Neutrophil (primary cell): ENCODE measurements around the gene JKAMP.

Experiments used
- H3K27ac ChIP-seq: fragments of 200-600 bp; sonication (generic); 2 replicates; pipeline ENCODE4 v1.5.1; 2016; ENCODE audit warnings: mild to moderate bottlenecking, moderate library complexity
- H3K27me3 ChIP-seq: fragments of 200-600 bp; sonication (generic); 2 replicates; pipeline ENCODE4 v1.6.0; 2016; ENCODE audit warnings: mild to moderate bottlenecking
- H3K36me3 ChIP-seq: fragments of 200-600 bp; sonication (generic); 2 replicates; pipeline ENCODE4 v1.5.1; 2017
- H3K4me1 ChIP-seq, 2 experiments: fragments of 200-600 bp in 1 of 2; sonication (generic) in 1 of 2; 1 replicate in 1 of 2; 2 replicates in 1 of 2; pipeline versions ENCODE4 v1.5.1 to v1.6.1; 2013 to 2016; ENCODE audit warnings: low read depth in 1 of 2, low read length in 1 of 2, mild to moderate bottlenecking in 1 of 2, moderate library complexity in 1 of 2; ENCODE audit not compliant: control insufficient read depth in 1 of 2, insufficient read depth in 1 of 2
- H3K4me3 ChIP-seq, 2 experiments: fragments of 200-600 bp in 1 of 2; sonication (generic) in 1 of 2; 1 replicate in 1 of 2; 2 replicates in 1 of 2; pipeline ENCODE4 v1.5.1; 2013 to 2016; ENCODE audit warnings: low read depth in 1 of 2, low read length in 1 of 2, mild to moderate bottlenecking in 1 of 2, moderate library complexity in 1 of 2
- H3K9me3 ChIP-seq: fragments of 200-600 bp; sonication (generic); 2 replicates; pipeline ENCODE4 v1.5.1; 2016
- TF ChIP-seq, protein P1 (sequence below): fragments of 200-600 bp; sonication (generic); IDR thresholded peaks from 2 replicates; pipeline ENCODE4 v1.5.1; 2016; ENCODE audit warnings: antibody characterized with exemption

JKAMP gene

GRCh38 chr14:59482541-59483331, 1.6 kb upstream of the JKAMP start:
- Histone ChIP-seq H3K4me1 (peaks cover 27 to 29% of the 10 kb centered on the region in 2 experiments), H3K36me3 (peaks cover 5% of the 10 kb centered on the region), H3K27ac (peak overlapping the region; percentile 86), H3K9me3 (no peaks in the 10 kb centered on the region), H3K27me3 (no peaks in the 10 kb centered on the region), H3K4me3 (peak overlapping the region; percentile 96 to 99)
- TF ChIP-seq, protein P1, sequence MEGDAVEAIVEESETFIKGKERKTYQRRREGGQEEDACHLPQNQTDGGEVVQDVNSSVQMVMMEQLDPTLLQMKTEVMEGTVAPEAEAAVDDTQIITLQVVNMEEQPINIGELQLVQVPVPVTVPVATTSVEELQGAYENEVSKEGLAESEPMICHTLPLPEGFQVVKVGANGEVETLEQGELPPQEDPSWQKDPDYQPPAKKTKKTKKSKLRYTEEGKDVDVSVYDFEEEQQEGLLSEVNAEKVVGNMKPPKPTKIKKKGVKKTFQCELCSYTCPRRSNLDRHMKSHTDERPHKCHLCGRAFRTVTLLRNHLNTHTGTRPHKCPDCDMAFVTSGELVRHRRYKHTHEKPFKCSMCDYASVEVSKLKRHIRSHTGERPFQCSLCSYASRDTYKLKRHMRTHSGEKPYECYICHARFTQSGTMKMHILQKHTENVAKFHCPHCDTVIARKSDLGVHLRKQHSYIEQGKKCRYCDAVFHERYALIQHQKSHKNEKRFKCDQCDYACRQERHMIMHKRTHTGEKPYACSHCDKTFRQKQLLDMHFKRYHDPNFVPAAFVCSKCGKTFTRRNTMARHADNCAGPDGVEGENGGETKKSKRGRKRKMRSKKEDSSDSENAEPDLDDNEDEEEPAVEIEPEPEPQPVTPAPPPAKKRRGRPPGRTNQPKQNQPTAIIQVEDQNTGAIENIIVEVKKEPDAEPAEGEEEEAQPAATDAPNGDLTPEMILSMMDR, result no peak

DNA sequence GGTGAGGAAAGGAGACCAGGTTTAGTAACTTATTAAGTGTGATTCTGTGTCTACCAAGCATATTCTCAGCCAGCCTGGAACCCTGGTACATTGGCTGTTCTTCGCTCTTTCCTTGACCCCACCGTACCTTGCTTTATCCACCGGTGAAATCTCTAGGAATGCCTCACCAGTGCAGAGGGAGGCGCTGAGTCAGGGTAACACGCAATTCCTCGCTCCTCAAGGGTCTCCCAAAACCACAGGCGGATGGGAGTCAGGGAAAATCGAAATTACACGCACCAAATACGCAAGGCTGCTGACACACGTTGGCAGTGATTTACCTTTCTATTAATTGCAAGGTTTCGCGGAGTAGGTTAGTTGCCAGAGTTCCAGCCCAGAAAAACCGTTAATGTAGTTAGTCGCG, 954 bp upstream of the JKAMP start:
- Histone ChIP-seq H3K4me3 (peak overlapping the region; percentile 96 to 99), H3K27me3 (no peaks in the 10 kb centered on the region), H3K4me1 (peaks cover 27 to 29% of the 10 kb centered on the region in 2 experiments), H3K36me3 (peaks cover 12% of the 10 kb centered on the region), H3K9me3 (no peaks in the 10 kb centered on the region), H3K27ac (peak overlapping the region; percentile 86)
- TF ChIP-seq, protein P1, result no peak

GRCh38 chr14:59484639-59485175, 390 bp downstream of the JKAMP start:
- Histone ChIP-seq H3K4me1 (peaks cover 29 to 30% of the 10 kb centered on the region in 2 experiments), H3K27ac (peak overlapping the region; percentile 86), H3K27me3 (no peaks in the 10 kb centered on the region), H3K4me3 (peak overlapping the region; percentile 96 to 99), H3K9me3 (no peaks in the 10 kb centered on the region), H3K36me3 (peaks cover 24% of the 10 kb centered on the region)
- TF ChIP-seq, protein P1, result no peak

DNA sequence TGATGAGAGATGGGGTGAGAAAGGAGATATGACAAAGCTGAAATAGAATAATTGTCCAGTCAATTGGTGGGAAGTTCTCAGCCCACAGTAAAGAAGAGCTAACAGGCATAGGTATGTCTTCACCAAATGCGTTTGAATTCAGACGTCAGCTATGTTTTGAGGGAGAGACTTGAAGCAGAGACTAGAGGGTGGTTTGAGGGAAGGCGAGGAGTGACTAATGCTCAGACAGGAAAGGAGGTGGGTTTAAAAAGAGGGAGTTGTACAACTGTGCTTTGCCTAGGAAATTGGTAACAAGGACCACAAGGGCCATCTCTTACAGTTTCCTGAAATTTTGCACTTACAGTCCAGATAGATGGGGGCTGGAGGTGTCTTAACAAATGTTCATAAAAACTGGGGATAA, 6.4 kb downstream of the JKAMP start:
- H3K36me3 ChIP-seq, result peaks cover 78% of the 10 kb centered on the region
- TF ChIP-seq, protein P1, result no peak
- H3K27ac ChIP-seq, result no peak overlapping the region
- H3K27me3 ChIP-seq, result no peaks in the 10 kb centered on the region
- H3K4me1 ChIP-seq, result peaks cover 6 to 12% of the 10 kb centered on the region in 2 experiments
- H3K4me3 ChIP-seq, result no peak overlapping the region
- H3K9me3 ChIP-seq, result no peaks in the 10 kb centered on the region

DNA sequence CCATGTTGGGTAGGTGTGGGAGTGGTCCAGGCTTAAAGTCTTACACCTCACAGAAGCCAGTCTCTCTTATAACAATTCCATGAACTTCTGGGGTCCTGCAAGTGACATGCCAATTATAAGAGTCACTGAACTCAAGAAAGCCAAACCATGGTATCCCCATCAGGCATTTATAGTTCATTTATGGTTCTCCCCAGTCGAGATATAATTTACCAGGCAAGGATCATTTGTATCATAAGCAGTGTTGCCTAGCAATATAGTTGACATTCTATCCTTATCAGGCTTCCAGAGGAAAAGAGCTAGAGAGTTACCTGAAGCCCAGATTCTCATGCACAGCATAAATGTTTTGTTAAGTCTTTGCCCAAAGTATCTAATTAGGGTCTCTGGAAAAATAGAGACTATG, 8.1 kb downstream of the JKAMP start:
- Histone ChIP-seq H3K36me3 (peaks cover 92% of the 10 kb centered on the region), H3K4me3 (no peak overlapping the region)

More for the DNA sequence above, 8.1 kb downstream of the JKAMP start:
- H3K4me1 ChIP-seq, result peaks cover 0 to 3% of the 10 kb centered on the region in 2 experiments
- H3K27ac ChIP-seq, result no peak overlapping the region
- H3K27me3 ChIP-seq, result no peaks in the 10 kb centered on the region
- TF ChIP-seq, protein P1, result no peak
- no peaks in the 10 kb centered on the region for H3K9me3 ChIP-seq
